K562 (cell line): Measurements from ENCODE around the gene NLK.

Experiments
- CBX8 ChIP-seq: fragments of 200-600 bp; sonication (generic); IDR thresholded peaks from 2 replicates; pipeline ENCODE4 v1.6.1; 2012; ENCODE audit warnings: borderline replicate concordance, mixed run types, low read depth, mild to moderate bottlenecking, moderate library complexity, mixed read lengths, low read length, control low read depth, inconsistent platforms; ENCODE audit not compliant: poor library complexity, severe bottlenecking; ENCODE audit errors: extremely low read depth
- CEBPB ChIP-seq: fragments of 450-650 bp; IDR thresholded peaks from 2 replicates; pipeline ENCODE4 v1.6.1; 2016; ENCODE audit warnings: missing genetic modification characterization, missing compliant biosample characterization
- E4F1 ChIP-seq: fragments of 250-450 bp; sonication (Bioruptor Pico); IDR thresholded peaks from 2 replicates; pipeline ENCODE4 v1.5.0; 2021; ENCODE audit warnings: mild to moderate bottlenecking, borderline replicate concordance
- PCBP2 ChIP-seq: fragments of 200-400 bp; formaldehyde crosslinking; IDR thresholded peaks from 2 replicates; pipeline ENCODE4 v1.6.1; 2018; ENCODE audit warnings: low read length, low read depth, mild to moderate bottlenecking, moderate library complexity; ENCODE audit not compliant: poor library complexity, severe bottlenecking
- POLR2AphosphoS5 ChIP-seq: IDR thresholded peaks from 2 replicates; pipeline ENCODE4 v1.6.1; 2011; ENCODE audit warnings: mild to moderate bottlenecking, low read depth, low read length, moderate library complexity; ENCODE audit not compliant: control insufficient read depth, insufficient read depth

DNA sequence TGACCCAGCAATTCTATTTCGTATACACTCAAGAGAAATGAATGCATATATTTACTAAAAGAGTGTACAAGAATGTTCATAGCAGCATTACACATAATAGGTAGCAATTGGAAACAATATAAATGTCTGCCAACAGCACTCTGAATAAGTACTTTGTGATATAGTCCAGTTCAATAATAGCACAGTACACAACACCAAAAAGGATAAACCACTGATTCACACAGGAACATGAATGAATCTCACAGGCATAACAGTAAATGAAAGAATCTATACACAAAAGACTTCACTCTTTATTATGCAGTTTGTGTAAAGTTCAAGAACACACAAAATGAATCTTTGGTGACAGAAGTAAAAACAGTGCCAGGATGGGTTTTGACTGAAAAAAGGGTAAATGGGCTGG is 86.3 kb downstream of the NLK start:
- no peak for TF ChIP-seq CBX8
- no peak for TF ChIP-seq E4F1 (CRISPR knock-in tag)
- no peak for TF ChIP-seq CEBPB
- no peak for TF ChIP-seq PCBP2
- TF ChIP-seq POLR2AphosphoS5 = no peak
